HG03521 (cell line): ENCODE results near the gene CDKN3.
"Not testable (repeated sequence)": the region's sequence is repeated elsewhere in the genome, so short reads cannot be mapped to it uniquely, and the experiment has no call there.

ENCODE experiments used
- ATAC-seq: cut with Tn5 transposase; IDR thresholded peaks from one replicate; pipeline ENCODE4 v1.9.1; 2021; ENCODE audit warnings: mild to moderate bottlenecking, moderate library complexity; ENCODE audit not compliant: unreplicated experiment

Gene CDKN3

DNA sequence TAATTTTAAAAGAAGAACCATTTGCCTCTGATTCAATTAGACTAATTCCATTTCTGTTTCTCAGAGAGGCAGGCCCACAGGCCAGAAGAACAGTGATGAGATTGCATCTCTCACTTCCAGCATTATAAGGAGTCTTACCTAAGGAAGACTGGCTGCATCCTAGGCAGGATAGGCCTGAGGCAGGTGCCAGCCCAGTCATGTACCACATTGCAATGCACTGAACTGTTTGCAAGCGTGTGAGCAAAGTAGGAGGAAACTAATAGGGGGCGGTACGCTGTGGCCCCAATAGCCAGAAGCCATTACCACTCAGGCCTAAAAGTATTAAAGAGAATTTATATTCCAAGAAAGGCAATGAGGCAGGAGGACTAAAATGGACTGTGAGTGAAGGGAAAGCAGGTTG, 56.4 kb downstream of the CDKN3 start:
- no peak for ATAC-seq

GRCh38 chr14:54453990-54454389, 57.2 kb downstream of the CDKN3 start:
- not testable (repeated sequence) for ATAC-seq

DNA sequence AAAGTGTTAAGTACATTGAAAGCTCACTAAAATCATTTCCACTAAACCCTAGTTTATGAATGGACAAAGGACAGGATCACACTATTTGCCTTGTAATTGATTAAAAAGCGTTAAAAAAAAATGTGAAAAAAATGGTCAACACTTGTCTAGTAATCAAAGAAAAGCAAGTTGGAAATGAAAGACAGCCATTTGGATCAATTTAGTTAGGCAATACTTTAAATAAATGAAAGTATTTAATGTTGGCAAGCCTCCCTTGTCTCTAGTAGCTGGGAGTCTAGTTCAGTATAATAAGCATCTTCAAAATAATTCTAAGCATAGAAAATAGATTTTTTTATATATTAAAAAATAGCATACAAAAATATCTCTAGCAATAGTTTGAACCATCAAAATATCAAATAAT, 58.6 kb downstream of the CDKN3 start:
- ATAC-seq: no peak

DNA sequence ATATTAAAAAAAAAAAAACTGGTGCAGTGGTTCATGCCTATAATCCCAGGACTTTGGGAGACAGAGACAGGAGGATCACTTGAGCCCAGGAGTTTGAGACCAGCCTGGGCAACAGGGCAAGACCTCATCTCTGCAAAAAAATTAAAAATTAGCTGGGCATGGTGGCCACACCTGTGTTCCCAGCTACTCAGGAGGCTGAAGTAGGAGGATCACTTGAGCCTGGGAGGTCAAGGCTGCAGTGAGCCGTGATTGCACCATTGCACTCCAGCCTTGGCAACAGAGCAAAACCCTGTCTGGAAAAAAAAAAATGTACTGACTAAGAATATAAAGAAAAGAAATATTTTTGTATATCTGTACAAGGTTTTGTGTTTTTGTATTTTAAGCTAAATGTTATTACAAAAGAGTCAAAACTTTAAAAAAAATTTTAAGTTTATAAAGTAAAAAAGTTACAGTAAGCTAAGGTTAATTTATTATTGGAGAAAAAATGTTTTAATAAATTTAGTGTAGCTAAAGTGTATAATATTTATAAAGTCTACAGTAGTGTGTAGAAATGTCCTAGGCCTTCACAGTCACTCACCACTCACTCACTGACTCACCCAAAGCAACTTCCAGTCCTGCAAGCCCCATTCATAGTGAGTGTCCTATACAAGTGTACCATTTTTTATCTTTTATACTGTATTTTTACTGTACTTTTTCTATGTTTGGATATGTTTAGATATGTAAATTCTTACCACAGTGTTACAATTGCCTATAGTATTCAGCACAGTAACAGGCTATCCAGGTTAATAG, 60.2 kb downstream of the CDKN3 start:
- ATAC-seq: not testable (repeated sequence)

- ATAC-seq: no peak
These were observed 60.8 kb downstream of the CDKN3 start for GRCh38 chr14:54457609-54457996.

DNA sequence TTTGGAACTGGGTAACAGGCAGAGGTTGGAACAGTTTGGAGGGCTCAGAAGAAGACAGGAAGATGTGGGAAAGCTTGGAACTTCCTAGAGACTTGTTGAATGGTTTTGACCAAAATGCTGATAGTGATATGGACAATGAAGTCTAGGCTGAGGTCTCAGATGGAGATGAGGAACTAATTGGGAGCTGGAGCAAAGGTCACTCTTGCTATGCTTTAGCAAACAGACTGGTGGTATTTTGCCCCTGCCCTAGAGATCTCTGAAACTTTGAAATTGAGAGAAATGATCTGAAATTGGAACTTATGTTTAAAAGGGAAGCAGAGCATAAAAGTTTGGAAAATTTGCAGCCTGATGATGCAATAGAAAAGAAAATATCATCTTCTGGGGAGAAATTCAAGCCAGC, 61.7 kb downstream of the CDKN3 start:
- ATAC-seq: not testable (repeated sequence)

GRCh38 chr14:54459106-54459505, 62.3 kb downstream of the CDKN3 start:
- ATAC-seq: no peak

- ATAC-seq: no peak
These were observed 65.2 kb downstream of the CDKN3 start for GRCh38 chr14:54462048-54462447.

DNA sequence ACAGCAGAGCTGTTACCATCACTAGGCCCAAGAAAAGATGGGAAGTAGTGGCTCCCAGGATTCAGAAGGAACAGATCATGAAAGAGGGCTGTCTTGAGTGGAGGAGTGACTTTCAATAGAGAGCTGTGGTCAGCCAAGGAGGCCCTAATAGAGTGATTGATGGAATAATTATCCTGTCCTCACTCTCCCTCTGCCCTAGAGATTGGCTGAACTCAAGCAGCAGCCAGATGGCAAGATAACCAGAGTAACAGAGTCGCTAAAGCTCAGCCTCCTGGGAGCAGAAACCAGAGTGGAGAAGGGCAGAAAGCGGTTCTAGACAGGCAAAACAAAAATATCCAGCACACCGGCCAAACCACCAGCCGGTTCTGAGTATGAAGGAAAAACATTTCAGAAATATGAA, 68.8 kb downstream of the CDKN3 start:
- ATAC-seq: no peak

DNA sequence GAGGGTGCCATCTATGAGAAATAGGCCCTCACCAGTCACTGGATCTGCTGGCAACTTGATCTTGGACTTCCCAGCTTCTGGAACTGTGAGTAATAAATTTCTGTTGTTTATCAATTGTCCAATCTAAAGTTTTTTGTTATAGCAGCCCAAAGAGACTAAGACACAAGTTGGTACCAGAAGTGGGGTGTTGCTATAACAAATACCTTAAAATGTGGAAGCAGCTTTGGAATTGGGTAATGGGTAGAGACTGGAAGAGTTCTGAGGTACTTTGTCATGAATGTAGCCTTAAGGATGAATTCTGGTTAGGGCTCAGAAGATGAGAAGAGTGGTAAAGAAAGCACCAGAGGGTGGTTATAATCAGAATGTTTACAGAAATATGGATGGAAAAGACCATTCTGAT, 70.5 kb downstream of the CDKN3 start:
- no peak for ATAC-seq
